Caco-2 (cell line): ENCODE data around the gene HES1. TPM values are rescaled to one million over a fixed set of nuclear protein-coding genes. Genes with fewer than 3 reads are reported as not detected.

ENCODE experiments used
- Bru-seq: library from RNA; stranded (reverse); fragments of 400-500 nt; gene quantifications from one replicate; lab custom pipeline; 2021; lab: Mats Ljungman, UMichigan
- BruChase-seq, 2 experiments: library from RNA; stranded (reverse); fragments of 400-500 nt; gene quantifications; one replicate each; lab custom pipeline; 2021; lab: Mats Ljungman, UMichigan
- BruUV-seq: library from RNA; stranded (reverse); fragments of 400-500 nt; replicated peaks from 2 replicates; lab custom pipeline; 2021; lab: Mats Ljungman, UMichigan
- CTCF ChIA-PET: fragments of 300-600 bp; sonication (Branson Sonifier 250); formaldehyde crosslinking; loops from one replicate; lab custom pipeline; 2022; ENCODE audit warnings: antibody characterized with exemption; lab: Charles Lee
- POLR2A ChIA-PET: fragments of 300-600 bp; sonication (Branson Sonifier 250); formaldehyde crosslinking; loops from one replicate; lab custom pipeline; 2022; ENCODE audit warnings: antibody characterized with exemption; lab: Charles Lee
- DNase-seq, 2 experiments: peaks; one replicate each; pipeline versions ENCODE4 v3.0.0 to v3.0.0-alpha.2; 2020 to 2022
- H3K27me3 ChIP-seq: replicated peaks from 2 replicates; pipeline ENCODE4 v1.6.0; 2011; ENCODE audit warnings: low read length; ENCODE audit not compliant: control insufficient read depth, insufficient read depth
- H3K36me3 ChIP-seq: 2 replicates; pipeline ENCODE4 v1.5.1; 2011; ENCODE audit warnings: low read length; ENCODE audit not compliant: control insufficient read depth, insufficient read depth
- H3K4me1 ChIP-seq: fragments of 250-450 bp; sonication (Bioruptor Pico); 2 replicates; pipeline ENCODE4 v1.5.1; 2020; ENCODE audit warnings: mild to moderate bottlenecking
- H3K4me3 ChIP-seq: 2 replicates; pipeline ENCODE4 v1.5.1; 2011; ENCODE audit warnings: low read depth, mild to moderate bottlenecking, control low read depth, low read length
- H3K9me3 ChIP-seq: fragments of 250-450 bp; sonication (Bioruptor Pico); 2 replicates; pipeline ENCODE4 v1.5.1; 2020; ENCODE audit warnings: mild to moderate bottlenecking, moderate library complexity
- H3K27ac Mint-ChIP-seq: one replicate; pipeline ENCODE4 v1.8.0; 2022; ENCODE audit warnings: mixed read lengths; ENCODE audit not compliant: unreplicated experiment
- H3K27me3 Mint-ChIP-seq: one replicate; pipeline ENCODE4 v1.8.0; 2022; ENCODE audit warnings: mixed read lengths; ENCODE audit not compliant: insufficient read depth, unreplicated experiment
- H3K36me3 Mint-ChIP-seq: one replicate; pipeline ENCODE4 v1.8.0; 2022; ENCODE audit warnings: mild to moderate bottlenecking, mixed read lengths; ENCODE audit not compliant: insufficient read depth, unreplicated experiment
- H3K4me1 Mint-ChIP-seq: one replicate; pipeline ENCODE4 v1.8.0; 2022; ENCODE audit warnings: low read depth, mixed read lengths; ENCODE audit not compliant: unreplicated experiment
- H3K4me3 Mint-ChIP-seq: one replicate; pipeline ENCODE4 v1.8.0; 2022; ENCODE audit warnings: mild to moderate bottlenecking, moderate library complexity, mixed read lengths; ENCODE audit not compliant: unreplicated experiment
- H3K9me3 Mint-ChIP-seq: one replicate; pipeline ENCODE4 v1.8.0; 2022; ENCODE audit warnings: mixed read lengths; ENCODE audit not compliant: unreplicated experiment
- intact Hi-C: fragments of 100-400 bp; cut with micrococcal nuclease; formaldehyde crosslinking; loops from one replicate; pipeline ENCODE4 v1.10.0; 2022; ENCODE audit not compliant: unreplicated experiment
- long read RNA-seq: library from polyadenylated mRNA; stranded (forward); transcript quantifications from one replicate; pipeline ENCODE4 v2.0.0, GENCODE V29; 2022
- total RNA-seq: library from RNA; stranded (reverse); gene quantifications from 2 replicates; pipeline ENCODE4 v1.2.3, GENCODE V29; 2022
- TF ChIP-seq, protein P1 (sequence below), 2 experiments: fragments of 200-600 bp in 1 of 2; IDR thresholded peaks; 1 replicate in 1 of 2; 2 replicates in 1 of 2; pipeline versions ENCODE4 v1.5.1 to v1.8.0; 2011 to 2022; ENCODE audit warnings: antibody characterized with exemption in 1 of 2, control low read depth in 1 of 2, inconsistent platforms in 1 of 2, low read depth in 1 of 2, low read length in 1 of 2, mild to moderate bottlenecking in 1 of 2, moderate library complexity in 1 of 2; ENCODE audit not compliant: insufficient read depth in 1 of 2, severe bottlenecking in 1 of 2, unreplicated experiment in 1 of 2

HES1 gene, protein sequence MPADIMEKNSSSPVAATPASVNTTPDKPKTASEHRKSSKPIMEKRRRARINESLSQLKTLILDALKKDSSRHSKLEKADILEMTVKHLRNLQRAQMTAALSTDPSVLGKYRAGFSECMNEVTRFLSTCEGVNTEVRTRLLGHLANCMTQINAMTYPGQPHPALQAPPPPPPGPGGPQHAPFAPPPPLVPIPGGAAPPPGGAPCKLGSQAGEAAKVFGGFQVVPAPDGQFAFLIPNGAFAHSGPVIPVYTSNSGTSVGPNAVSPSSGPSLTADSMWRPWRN
- total RNA-seq (123 and 128 TPM in 2 replicates), Bru-seq, nascent RNA (percentile 100 among the genes with signal in this experiment), BruChase-seq, experiment 1, labeled RNA remaining after a 2-hour chase (percentile 97 among the genes with signal in this experiment), BruChase-seq, experiment 2, labeled RNA remaining after a 6-hour chase (percentile 91 among the genes with signal in this experiment)
- long read RNA-seq, transcript HES1-201 (4 exons, 1,578 nt), result major isoform, 155 of 217 reads
- long read RNA-seq, partial matches to known transcripts, result 39 of 217 reads
- long read RNA-seq, other reads (novel, unspliced or antisense), result 21 of 217 reads

DNA sequence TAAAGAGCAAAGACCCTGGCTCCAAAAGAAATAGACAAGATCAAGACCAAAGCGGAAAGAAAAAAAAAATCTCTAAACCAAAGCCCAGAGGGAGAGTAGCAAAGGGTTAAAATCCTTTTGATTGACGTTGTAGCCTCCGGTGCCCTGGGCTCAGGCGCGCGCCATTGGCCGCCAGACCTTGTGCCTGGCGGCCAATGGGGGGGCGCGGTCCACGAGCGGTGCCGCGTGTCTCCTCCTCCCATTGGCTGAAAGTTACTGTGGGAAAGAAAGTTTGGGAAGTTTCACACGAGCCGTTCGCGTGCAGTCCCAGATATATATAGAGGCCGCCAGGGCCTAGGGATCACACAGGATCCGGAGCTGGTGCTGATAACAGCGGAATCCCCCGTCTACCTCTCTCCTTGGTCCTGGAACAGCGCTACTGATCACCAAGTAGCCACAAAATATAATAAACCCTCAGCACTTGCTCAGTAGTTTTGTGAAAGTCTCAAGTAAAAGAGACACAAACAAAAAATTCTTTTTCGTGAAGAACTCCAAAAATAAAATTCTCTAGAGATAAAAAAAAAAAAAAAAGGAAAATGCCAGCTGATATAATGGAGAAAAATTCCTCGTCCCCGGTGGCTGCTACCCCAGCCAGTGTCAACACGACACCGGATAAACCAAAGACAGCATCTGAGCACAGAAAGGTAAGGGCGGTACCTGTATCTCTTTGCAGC lies at the start of gene HES1:
Gene HES1 (plus strand): TSS at position 343 of the 713 bp plus-strand sequence. CDS start 233 bp downstream, at position 576.
- DNase-seq, result peak; percentile 97
- TSS peak; percentile 79 for BruUV-seq
- ChIA-PET CTCF (interaction anchor here (2.6 to 3.0 kb wide), 2 partner anchors 133 to 180 kb away, joined by 7 to 23 read pairs; no protein-coding TSS in a partner anchor), POLR2A (interaction anchor here (0.5 to 3.0 kb wide), 13 partner anchors 12 to 479 kb away, joined by 3 to 17 read pairs (median 7); no protein-coding TSS in a partner anchor)
- intact Hi-C loops, result loop anchor here (1.0 to 2.0 kb wide), 7 partner anchors 13 to 471 kb away; no protein-coding TSS in a partner anchor
- Histone ChIP-seq H3K36me3 (peaks cover 7% of the 10 kb centered on the region), H3K27me3 (no peaks in the 10 kb centered on the region), H3K4me1 (peaks cover 41% of the 10 kb centered on the region), H3K9me3 (no peaks in the 10 kb centered on the region), H3K4me3 (peak within 1 kb of the TSS; percentile 76)
- TF ChIP-seq, protein P1, sequence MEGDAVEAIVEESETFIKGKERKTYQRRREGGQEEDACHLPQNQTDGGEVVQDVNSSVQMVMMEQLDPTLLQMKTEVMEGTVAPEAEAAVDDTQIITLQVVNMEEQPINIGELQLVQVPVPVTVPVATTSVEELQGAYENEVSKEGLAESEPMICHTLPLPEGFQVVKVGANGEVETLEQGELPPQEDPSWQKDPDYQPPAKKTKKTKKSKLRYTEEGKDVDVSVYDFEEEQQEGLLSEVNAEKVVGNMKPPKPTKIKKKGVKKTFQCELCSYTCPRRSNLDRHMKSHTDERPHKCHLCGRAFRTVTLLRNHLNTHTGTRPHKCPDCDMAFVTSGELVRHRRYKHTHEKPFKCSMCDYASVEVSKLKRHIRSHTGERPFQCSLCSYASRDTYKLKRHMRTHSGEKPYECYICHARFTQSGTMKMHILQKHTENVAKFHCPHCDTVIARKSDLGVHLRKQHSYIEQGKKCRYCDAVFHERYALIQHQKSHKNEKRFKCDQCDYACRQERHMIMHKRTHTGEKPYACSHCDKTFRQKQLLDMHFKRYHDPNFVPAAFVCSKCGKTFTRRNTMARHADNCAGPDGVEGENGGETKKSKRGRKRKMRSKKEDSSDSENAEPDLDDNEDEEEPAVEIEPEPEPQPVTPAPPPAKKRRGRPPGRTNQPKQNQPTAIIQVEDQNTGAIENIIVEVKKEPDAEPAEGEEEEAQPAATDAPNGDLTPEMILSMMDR (IDR thresholded peaks at IDR 0.05; ENCODE audit: insufficient read depth in 1 of 2, low read depth in 1 of 2, low read length in 1 of 2, severe bottlenecking in 1 of 2, unreplicated experiment in 1 of 2), result no peak
- H3K9me3 Mint-ChIP-seq, result no peaks in the 10 kb centered on the region
- H3K36me3 Mint-ChIP-seq, result peaks cover 77% of the 10 kb centered on the region
- peak within 1 kb of the TSS; percentile 88 for H3K4me3 Mint-ChIP-seq
- peak within 1 kb of the TSS; percentile 91 for H3K27ac Mint-ChIP-seq
- H3K4me1 Mint-ChIP-seq, result peaks cover 35% of the 10 kb centered on the region
- H3K27me3 Mint-ChIP-seq, result no peaks in the 10 kb centered on the region

DNA sequence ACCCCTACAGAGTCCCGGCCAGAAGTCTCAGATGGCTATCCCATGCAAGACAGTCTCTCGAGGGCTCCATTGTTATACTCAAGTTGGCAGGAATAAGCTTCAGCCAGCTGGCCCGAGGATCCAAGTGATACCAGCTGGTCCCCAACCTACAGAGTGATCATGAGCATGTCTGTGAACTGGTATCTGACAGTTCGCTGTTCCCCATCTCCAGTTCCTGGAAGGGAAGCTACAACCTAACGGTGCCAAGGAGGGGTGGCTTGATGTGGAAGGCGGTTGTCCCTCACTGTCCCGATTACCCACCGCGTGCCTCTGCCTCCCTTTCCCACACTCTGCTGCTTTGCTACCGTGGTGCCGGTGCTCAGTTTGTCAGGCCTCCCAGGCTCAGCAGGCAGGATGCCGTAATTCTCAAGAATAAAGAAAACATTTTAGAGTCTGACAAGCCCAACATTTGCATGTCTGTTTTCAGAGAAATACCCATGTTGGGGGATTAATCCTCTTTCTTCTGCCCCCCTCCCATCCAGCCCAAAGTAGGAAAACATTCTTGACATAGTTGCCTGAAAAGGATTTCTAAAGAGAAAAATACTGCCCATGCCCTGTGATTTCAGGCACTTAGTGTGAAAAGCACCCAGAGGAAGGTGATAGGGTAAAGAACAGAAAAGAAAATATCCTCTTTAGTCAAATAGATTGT lies 49.4 kb upstream of the HES1 start:
- Histone ChIP-seq H3K27me3 (no peaks in the 10 kb centered on the region), H3K4me1 (peaks cover 31% of the 10 kb centered on the region), H3K4me3 (no peak overlapping the region), H3K36me3 (no peaks in the 10 kb centered on the region), H3K9me3 (no peaks in the 10 kb centered on the region)
- Mint-ChIP-seq H3K4me3 (no peak overlapping the region), H3K4me1 (peaks cover 35% of the 10 kb centered on the region), H3K36me3 (no peaks in the 10 kb centered on the region), H3K27ac (peak overlapping the region; percentile 79), H3K9me3 (no peaks in the 10 kb centered on the region), H3K27me3 (no peaks in the 10 kb centered on the region)
- TF ChIP-seq, protein P1 (IDR thresholded peaks at IDR 0.05; ENCODE audit: insufficient read depth in 1 of 2, low read depth in 1 of 2, low read length in 1 of 2, severe bottlenecking in 1 of 2, unreplicated experiment in 1 of 2), result no peak
- no TSS peak for BruUV-seq
- no peak for DNase-seq
- intact Hi-C loops, result loop anchor here (2.0 kb wide), 1 partner anchor 14 kb away; no protein-coding TSS in a partner anchor
- CTCF ChIA-PET, result no interaction called here
- POLR2A ChIA-PET, result no interaction called here
